Activated T-helper 2 cell treated with anti-CD3 and anti-CD28 coated beads, Interferon-gamma antibody, Interleukin-2, Interleukin-4, amounts not matched to agents 10 μg/mL and 5 μg/mL and 100 μg/mL, durations not matched to agents 14 hours and 24 hours and 36 hours (primary cell): ENCODE measurements around the gene ENTPD6. TPM values are rescaled to one million over a fixed set of nuclear protein-coding genes. Genes with fewer than 3 reads are reported as not detected.
"Not testable (repeated sequence)": the region's sequence is repeated elsewhere in the genome, so short reads cannot be mapped to it uniquely, and the experiment has no call there.

Experiments
- DNase-seq: peaks from one replicate; pipeline ENCODE4 v3.0.0; 2021; ENCODE audit warnings: low spot score
- H3K27ac Mint-ChIP-seq: one replicate; pipeline ENCODE4 v1.8.0; 2021; ENCODE audit warnings: mixed read lengths
- H3K27me3 Mint-ChIP-seq: one replicate; pipeline ENCODE4 v1.8.0; 2021; ENCODE audit warnings: low read depth, mixed read lengths
- H3K36me3 Mint-ChIP-seq: one replicate; pipeline ENCODE4 v1.8.0; 2021; ENCODE audit warnings: low read depth, mixed read lengths
- H3K4me1 Mint-ChIP-seq: one replicate; pipeline ENCODE4 v1.8.0; 2021; ENCODE audit warnings: low read depth, mixed read lengths
- H3K4me3 Mint-ChIP-seq: one replicate; pipeline ENCODE4 v1.8.0; 2021; ENCODE audit warnings: low read depth, mild to moderate bottlenecking, moderate library complexity, mixed read lengths
- H3K9me3 Mint-ChIP-seq: one replicate; pipeline ENCODE4 v1.8.0; 2021; ENCODE audit warnings: mixed read lengths
- intact Hi-C: fragments of 100-400 bp; cut with micrococcal nuclease; formaldehyde crosslinking; loops from one replicate; pipeline ENCODE4 v1.15.1; 2023
- total RNA-seq: library from RNA; stranded (reverse); gene quantifications from 2 replicates; pipeline ENCODE4 v1.2.3, GENCODE V29; 2022

The ENTPD6 gene
- total RNA-seq, 1 donor from 2014 or later: 48.8 TPM

DNA sequence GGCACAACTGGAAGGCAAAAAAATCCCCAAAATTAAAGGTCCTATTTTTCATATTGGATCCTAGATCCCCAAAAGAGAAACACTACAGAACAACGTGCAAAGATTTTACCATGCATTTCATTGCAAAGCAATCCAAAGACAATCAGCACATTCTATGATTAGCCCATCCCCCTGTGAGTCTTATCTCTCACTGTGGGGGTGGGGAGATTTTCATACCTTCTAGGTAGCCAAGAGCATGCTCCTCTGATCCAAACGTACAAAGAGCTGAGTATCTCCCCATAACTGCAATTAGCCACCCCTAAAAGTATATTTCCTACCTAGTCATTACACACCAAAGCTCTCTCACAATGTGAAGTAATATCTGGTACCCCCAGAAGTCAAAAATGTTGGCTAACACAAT is 22.2 kb upstream of the ENTPD6 start:
- DNase-seq: no peak
- intact Hi-C loops: loop anchor here (10.0 kb wide), 1 partner anchor 1129 kb away; no protein-coding TSS in a partner anchor
- H3K4me3 Mint-ChIP-seq: no peak overlapping the region
- no peaks in the 10 kb centered on the region for H3K9me3 Mint-ChIP-seq
- peaks cover 3% of the 10 kb centered on the region for H3K4me1 Mint-ChIP-seq
- H3K27ac Mint-ChIP-seq: no peak overlapping the region
- peaks cover 10% of the 10 kb centered on the region for H3K27me3 Mint-ChIP-seq
- no peaks in the 10 kb centered on the region for H3K36me3 Mint-ChIP-seq

DNA sequence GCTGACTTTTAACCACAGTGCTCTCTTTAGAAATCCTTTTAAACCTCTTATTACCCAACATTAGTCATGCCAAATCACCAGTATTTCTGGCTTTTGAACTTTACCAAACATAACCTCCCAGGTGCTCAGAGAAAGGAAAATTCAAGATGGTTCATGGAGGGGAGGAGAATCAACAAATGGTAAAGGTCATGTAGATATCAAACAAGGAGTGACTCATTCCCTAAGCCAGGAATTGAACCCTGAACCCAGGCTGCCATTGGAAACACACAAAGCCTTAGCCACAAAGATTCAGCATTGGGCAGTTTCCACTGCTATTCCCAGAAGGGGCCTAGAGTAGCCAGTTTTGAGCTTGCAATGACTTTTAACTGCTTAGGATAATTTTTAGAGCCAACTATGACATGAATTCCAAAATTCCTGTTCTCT is 21.6 kb upstream of the ENTPD6 start:
- intact Hi-C loops: loop anchor here (10.0 kb wide), 1 partner anchor 1129 kb away; no protein-coding TSS in a partner anchor
- H3K4me3 Mint-ChIP-seq: no peak overlapping the region
- no peak overlapping the region for H3K27ac Mint-ChIP-seq
- no peaks in the 10 kb centered on the region for H3K9me3 Mint-ChIP-seq
- peaks cover 3% of the 10 kb centered on the region for H3K4me1 Mint-ChIP-seq
- H3K27me3 Mint-ChIP-seq: peaks cover 5% of the 10 kb centered on the region
- no peak for DNase-seq
- no peaks in the 10 kb centered on the region for H3K36me3 Mint-ChIP-seq

DNA sequence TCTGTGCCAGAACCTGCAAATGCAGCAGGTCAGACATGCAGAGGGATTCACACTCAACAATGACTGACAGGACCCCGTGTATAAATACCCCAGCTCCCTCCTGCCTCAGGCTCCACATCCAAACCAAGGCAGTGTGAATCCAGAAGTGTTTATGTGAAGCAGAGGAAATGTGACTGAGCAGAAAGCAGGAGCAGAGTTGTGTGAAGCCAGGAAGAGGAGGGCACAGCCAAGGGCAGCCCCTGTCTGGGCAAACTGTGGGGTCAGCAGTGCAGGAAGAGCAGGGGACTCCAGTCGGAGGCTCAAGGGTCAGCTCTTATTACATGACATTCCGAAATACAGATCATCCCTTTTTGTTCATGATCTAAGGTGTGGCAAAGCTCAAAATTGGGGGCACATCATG is 19.3 kb upstream of the ENTPD6 start:
- H3K27ac Mint-ChIP-seq: no peak overlapping the region
- no peaks in the 10 kb centered on the region for H3K36me3 Mint-ChIP-seq
- no peak for DNase-seq
- H3K27me3 Mint-ChIP-seq: peaks cover 1% of the 10 kb centered on the region
- intact Hi-C loops: loop anchor here (10.0 kb wide), 1 partner anchor 1131 kb away; no protein-coding TSS in a partner anchor
- peaks cover 3% of the 10 kb centered on the region for H3K4me1 Mint-ChIP-seq
- no peaks in the 10 kb centered on the region for H3K9me3 Mint-ChIP-seq
- H3K4me3 Mint-ChIP-seq: no peak overlapping the region

DNA sequence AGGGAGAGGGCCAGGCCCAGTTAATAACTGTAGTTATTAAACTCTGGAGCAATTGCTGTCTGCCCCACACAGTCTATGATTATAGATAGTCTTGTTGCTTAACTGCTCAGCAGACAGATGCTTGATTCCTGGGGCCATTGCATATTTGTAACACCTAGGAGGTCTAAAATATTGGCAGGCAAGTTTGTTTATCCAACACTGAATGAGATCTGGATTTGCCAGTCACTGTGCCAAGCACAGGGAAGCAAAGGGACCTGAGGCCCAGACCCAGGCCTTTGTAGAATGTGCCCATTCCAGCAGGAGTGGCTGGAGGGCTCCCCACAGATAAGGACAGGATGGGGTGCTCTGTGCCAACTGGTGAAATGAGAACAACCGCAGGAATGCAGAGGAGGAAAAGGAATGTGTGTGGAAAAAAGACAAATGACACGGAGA is 17.6 kb upstream of the ENTPD6 start:
- Mint-ChIP-seq H3K27ac (no peak overlapping the region), H3K36me3 (no peaks in the 10 kb centered on the region), H3K4me3 (no peak overlapping the region), H3K27me3 (peaks cover 7% of the 10 kb centered on the region), H3K4me1 (peaks cover 3% of the 10 kb centered on the region), H3K9me3 (peaks cover 2% of the 10 kb centered on the region)
- intact Hi-C loops: loop anchor here (10.0 kb wide), 1 partner anchor 1133 kb away; no protein-coding TSS in a partner anchor
- DNase-seq: no peak

DNA sequence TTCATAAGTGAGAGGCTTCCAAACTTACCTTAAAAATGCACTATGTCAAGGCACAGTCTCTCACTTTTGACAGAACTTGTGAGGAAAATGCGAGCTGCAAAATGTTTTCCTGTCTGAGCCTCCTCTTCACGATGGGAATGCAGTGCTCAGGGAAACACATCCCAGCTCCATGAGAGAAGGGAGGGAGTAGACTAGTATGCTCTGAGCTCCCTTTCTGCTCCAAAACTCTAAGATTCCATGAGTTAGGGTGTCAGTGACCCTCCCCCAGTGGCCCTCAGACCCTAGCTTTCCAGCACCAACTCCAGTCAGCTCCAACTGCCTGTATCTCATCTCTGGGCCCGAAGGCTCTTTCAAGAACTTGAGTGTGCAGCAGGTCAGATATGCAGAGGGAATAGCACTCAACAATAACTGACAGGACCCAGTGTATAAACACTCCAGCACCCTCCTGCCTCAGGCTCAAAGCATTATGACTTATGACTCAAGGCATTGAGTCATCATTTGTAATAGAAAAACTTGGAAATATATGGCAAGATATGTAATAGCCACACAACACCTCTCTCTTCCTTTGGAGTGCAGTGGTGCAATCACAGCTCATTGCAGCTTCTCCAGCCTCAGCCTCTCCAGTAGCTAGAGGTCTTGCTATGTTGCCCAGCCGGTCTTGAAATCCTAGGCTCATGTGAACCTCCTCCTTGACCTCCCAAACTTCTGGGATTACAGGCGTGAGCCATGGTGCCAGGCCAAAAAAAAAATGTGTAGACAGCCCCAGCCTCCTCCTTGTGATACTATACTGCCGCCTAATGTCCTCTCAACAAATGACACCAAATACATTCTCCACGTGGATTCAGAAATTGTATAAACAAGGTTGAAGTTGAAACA is 16.7 kb upstream of the ENTPD6 start:
- peaks cover 3% of the 10 kb centered on the region for H3K4me1 Mint-ChIP-seq
- intact Hi-C loops: loop anchor here (1.0 to 10.0 kb wide), 3 partner anchors 96 to 1134 kb away; no protein-coding TSS in a partner anchor
- no peak overlapping the region for H3K27ac Mint-ChIP-seq
- peaks cover 12% of the 10 kb centered on the region for H3K27me3 Mint-ChIP-seq
- no peak for DNase-seq
- no peak overlapping the region for H3K4me3 Mint-ChIP-seq
- peaks cover 11% of the 10 kb centered on the region for H3K9me3 Mint-ChIP-seq
- H3K36me3 Mint-ChIP-seq: no peaks in the 10 kb centered on the region

DNA sequence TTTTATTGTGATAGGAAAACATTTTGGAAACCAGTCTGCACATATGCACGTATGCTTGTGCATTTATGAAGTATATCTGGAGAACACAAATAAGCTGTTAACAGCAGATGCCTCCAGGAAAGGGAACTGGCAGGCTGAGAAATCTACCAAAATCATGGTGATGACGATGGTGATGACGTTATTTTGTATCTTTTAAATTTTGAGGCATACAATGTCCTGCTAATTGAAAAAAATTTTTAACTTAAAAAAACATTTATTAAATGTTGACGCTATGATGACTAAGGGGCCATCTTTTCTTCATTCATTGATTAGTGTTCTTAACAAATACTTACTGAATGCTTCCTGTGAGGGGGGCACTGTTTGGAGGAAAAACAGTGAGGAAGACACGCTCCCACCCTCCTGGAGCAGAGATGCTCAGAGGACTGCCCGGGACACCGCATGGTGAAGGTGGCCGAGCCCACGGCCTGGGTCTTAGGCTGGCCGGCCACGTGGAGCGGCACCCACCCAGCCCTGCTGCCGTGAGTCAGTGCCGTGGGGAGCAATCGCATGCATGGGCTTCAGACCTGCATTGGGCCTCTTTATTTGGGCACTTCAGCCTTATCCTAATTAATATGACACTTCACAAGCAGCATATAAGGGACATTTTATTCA is 15.9 kb upstream of the ENTPD6 start:
- Mint-ChIP-seq H3K4me3 (no peak overlapping the region), H3K4me1 (peaks cover 3% of the 10 kb centered on the region), H3K27ac (no peak overlapping the region), H3K9me3 (peaks cover 15% of the 10 kb centered on the region), H3K27me3 (peaks cover 19% of the 10 kb centered on the region), H3K36me3 (no peaks in the 10 kb centered on the region)
- intact Hi-C loops: loop anchor here (1.0 to 10.0 kb wide), 3 partner anchors 96 to 1135 kb away; no protein-coding TSS in a partner anchor
- no peak for DNase-seq

DNA sequence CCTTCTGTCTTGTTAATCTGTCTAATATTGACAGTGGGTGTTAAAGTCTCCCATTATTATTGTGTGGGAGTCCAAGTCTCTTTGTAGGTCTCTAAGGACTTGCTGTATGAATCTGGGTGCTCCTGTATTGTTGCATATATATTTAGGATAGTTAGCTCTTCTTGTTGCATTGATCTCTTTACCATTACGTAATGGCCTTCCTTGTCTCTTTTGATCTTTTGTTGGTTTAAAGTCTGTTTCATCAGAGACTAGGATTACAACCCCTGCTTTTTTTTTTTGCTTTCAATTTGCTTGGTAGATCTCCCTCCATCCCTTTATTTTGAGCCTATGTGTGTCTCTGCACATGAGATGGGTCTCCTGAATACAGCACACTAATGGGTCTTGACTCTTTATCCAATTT is 11.1 kb upstream of the ENTPD6 start:
- DNase-seq, H3K36me3 Mint-ChIP-seq, H3K4me1 Mint-ChIP-seq, H3K4me3 Mint-ChIP-seq, intact Hi-C loops, H3K27ac Mint-ChIP-seq: not testable (repeated sequence)
- Mint-ChIP-seq H3K27me3 (peaks cover 43% of the 10 kb centered on the region), H3K9me3 (peaks cover 15% of the 10 kb centered on the region)

DNA sequence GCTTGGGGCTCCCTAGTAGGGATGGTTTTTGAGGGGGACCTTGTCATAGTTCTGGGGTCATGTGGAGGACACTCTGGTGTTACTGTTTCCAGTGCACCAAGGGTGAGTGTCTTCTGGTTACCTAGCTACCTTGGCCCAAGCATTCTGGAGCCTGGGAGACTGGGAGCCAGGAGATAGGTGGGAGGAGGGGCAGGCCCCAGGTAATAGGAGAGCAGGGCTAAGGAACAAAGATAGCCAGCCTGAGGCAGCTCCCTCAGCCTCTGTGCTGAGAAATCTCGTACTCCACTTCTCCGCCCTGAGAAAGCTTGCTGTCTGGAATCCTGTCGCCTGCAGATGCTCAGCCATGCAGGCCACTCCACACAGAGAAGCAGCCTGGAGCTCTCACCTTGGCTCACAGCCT is 8.3 kb upstream of the ENTPD6 start:
- intact Hi-C loops: no loop called here
- H3K36me3 Mint-ChIP-seq: no peaks in the 10 kb centered on the region
- DNase-seq: no peak
- no peak overlapping the region for H3K27ac Mint-ChIP-seq
- no peaks in the 10 kb centered on the region for H3K4me1 Mint-ChIP-seq
- H3K4me3 Mint-ChIP-seq: no peak overlapping the region
- H3K27me3 Mint-ChIP-seq: peaks cover 48% of the 10 kb centered on the region
- peaks cover 15% of the 10 kb centered on the region for H3K9me3 Mint-ChIP-seq

DNA sequence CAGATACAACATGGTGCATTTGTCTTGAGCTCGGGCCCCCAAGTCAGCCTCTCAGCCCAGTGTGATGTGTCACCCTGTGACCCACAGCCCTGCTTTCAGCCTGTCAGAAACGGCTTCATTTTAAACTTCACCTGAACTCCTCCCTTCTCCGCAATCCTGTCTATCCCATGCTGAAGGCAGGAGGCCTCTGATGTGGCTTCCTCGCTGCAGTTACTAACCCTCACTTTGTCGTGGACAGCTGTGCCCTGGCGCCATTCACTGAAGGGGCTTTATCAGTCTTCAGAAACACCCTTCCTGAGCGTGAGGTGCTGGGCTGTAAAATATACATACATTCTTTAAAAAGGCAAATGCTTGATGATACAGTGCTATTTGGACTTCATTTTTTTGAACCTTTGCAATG is 7.9 kb upstream of the ENTPD6 start:
- Mint-ChIP-seq H3K4me3 (no peak overlapping the region), H3K9me3 (peaks cover 15% of the 10 kb centered on the region), H3K4me1 (no peaks in the 10 kb centered on the region), H3K36me3 (no peaks in the 10 kb centered on the region), H3K27ac (no peak overlapping the region), H3K27me3 (peaks cover 48% of the 10 kb centered on the region)
- no peak for DNase-seq
- intact Hi-C loops: no loop called here

DNA sequence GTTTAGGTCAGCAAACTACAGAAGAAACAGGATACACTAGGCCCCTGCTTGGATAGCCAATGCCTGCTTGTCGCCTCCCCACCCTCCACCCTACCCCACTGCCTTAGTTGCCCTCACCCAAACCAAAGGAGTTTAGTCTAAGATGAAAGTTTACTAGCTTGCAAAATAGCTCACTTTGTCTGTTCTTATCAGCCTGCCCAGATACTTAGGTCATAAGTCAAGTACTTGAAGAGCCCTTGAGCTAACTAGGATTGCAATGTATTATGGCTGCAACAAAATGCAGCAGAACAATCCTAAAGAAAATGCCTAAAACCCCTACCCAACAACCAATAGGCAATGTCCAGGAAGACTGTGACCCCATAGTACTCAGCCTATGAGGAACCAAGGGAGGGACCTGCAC is 7.3 kb upstream of the ENTPD6 start:
- intact Hi-C loops: no loop called here
- H3K4me3 Mint-ChIP-seq: no peak overlapping the region

DNA sequence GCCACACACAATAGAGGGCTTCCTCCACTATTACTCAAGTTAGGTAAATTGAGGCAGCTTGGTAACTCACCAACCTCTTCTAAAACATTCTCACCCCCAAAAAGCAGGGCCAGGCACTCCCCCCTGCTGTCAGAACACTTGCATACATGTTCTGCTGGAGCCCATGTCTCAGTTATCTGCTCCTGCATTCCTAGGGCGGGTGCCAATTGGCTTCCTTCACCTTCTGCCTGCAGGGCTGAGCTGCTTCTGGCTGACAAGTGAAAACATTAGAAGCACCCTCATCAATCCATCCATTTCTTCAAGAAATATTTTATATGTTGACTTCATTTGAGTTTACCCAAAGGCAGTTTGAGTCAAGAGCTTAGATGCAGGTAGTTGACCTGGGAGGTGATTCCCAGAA is 4.5 kb upstream of the ENTPD6 start:
- Mint-ChIP-seq H3K36me3 (no peaks in the 10 kb centered on the region), H3K4me1 (peaks cover under 1% of the 10 kb centered on the region), H3K9me3 (no peaks in the 10 kb centered on the region), H3K27ac (no peak overlapping the region), H3K4me3 (no peak overlapping the region), H3K27me3 (peaks cover 22% of the 10 kb centered on the region)
- intact Hi-C loops: no loop called here
- no peak for DNase-seq

More for the DNA sequence above, 7.3 kb upstream of the ENTPD6 start:
- DNase-seq: no peak
- peaks cover 44% of the 10 kb centered on the region for H3K27me3 Mint-ChIP-seq
- no peak overlapping the region for H3K27ac Mint-ChIP-seq
- peaks cover 10% of the 10 kb centered on the region for H3K9me3 Mint-ChIP-seq
- H3K36me3 Mint-ChIP-seq: no peaks in the 10 kb centered on the region
- no peaks in the 10 kb centered on the region for H3K4me1 Mint-ChIP-seq

DNA sequence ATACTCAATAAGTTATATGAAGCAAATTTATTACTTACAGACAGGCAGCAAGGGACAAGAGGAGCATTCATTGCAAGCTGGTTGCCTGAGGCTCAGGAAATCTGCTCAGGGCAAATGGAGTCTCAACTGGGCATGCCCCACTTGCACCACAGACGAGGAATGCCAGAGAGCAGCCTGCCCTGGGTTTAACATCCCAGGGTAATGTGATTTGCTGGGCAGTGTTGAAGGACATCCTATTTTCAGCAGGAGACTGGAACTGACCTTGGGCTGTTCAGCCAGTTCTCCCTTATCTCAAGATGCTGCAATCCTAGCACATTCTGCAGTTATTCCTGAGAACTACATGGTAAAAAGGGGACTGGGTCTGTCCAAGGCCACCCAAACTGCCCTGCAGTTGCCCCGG is 3.8 kb upstream of the ENTPD6 start:
- Mint-ChIP-seq H3K27ac (no peak overlapping the region), H3K36me3 (peaks cover 2% of the 10 kb centered on the region), H3K27me3 (peaks cover 22% of the 10 kb centered on the region), H3K4me1 (peaks cover 7% of the 10 kb centered on the region), H3K4me3 (no peak overlapping the region), H3K9me3 (no peaks in the 10 kb centered on the region)
- intact Hi-C loops: no loop called here
- DNase-seq: no peak

DNA sequence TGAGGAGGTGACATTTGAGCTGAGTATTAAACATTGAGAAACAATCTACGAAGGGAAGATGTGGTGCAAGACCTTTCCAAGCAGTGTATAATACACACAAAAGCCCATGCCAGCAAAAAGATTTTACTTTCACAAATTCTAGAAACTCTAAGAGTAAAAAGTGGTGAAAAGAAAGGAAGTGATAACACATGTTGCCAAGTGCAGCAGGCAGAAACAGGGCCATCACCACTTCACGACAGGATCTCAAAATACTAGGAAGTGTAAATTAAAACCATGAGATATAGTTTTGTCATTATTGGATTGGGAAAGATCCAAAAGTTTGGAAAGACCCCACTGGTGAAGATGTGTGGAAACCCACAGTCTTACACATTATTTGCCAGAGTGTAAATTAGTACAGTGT is 1.7 kb upstream of the ENTPD6 start:
- intact Hi-C loops: no loop called here
- no peaks in the 10 kb centered on the region for H3K9me3 Mint-ChIP-seq
- DNase-seq: no peak
- H3K27ac Mint-ChIP-seq: no peak overlapping the region
- H3K36me3 Mint-ChIP-seq: peaks cover 12% of the 10 kb centered on the region
- peaks cover 11% of the 10 kb centered on the region for H3K27me3 Mint-ChIP-seq
- peak overlapping the region; percentile 1 for H3K4me3 Mint-ChIP-seq
- peaks cover 18% of the 10 kb centered on the region for H3K4me1 Mint-ChIP-seq
